GM19372 (cell line): ENCODE data around the gene WIPF2.
"Not testable (repeated sequence)": the region's sequence is repeated elsewhere in the genome, so short reads cannot be mapped to it uniquely, and the experiment has no call there.

ENCODE experiments used
- ATAC-seq: cut with Tn5 transposase; IDR thresholded peaks from one replicate; pipeline ENCODE4 v1.9.1; 2021; ENCODE audit warnings: mild to moderate bottlenecking, low read depth, moderate library complexity; ENCODE audit not compliant: unreplicated experiment

The WIPF2 gene

DNA sequence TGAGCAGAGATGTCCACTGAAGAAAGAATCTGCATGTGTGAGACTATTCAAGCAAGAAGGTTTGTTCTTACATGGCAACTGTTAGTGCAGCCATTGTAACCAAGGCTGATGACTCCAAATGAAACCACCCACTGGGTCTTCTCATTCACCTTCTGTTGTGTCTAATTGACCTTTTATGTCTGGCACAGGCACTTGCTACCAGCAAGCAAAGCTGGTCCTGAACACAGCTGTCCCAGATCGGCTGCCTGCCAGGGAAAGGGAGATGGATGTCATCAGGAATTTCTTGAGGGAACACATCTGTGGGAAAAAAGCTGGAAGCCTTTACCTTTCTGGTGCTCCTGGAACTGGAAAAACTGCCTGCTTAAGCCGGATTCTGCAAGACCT is 72.2 kb downstream of the WIPF2 start:
- no peak for ATAC-seq

DNA sequence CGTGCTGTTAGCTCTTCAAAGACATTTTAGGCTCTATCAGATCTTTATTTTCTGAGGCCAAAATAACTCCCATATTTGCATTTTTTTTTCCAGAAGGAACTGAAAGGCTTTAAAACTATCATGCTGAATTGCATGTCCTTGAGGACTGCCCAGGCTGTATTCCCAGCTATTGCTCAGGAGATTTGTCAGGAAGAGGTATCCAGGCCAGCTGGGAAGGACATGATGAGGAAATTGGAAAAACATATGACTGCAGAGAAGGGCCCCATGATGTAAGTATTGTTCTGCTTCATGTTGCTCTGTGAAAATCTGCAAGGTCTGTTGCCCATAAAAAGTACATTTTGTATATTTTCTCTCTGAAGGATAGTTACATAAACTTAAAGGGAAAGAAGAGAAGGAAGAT is 74.3 kb downstream of the WIPF2 start:
- ATAC-seq: no peak

DNA sequence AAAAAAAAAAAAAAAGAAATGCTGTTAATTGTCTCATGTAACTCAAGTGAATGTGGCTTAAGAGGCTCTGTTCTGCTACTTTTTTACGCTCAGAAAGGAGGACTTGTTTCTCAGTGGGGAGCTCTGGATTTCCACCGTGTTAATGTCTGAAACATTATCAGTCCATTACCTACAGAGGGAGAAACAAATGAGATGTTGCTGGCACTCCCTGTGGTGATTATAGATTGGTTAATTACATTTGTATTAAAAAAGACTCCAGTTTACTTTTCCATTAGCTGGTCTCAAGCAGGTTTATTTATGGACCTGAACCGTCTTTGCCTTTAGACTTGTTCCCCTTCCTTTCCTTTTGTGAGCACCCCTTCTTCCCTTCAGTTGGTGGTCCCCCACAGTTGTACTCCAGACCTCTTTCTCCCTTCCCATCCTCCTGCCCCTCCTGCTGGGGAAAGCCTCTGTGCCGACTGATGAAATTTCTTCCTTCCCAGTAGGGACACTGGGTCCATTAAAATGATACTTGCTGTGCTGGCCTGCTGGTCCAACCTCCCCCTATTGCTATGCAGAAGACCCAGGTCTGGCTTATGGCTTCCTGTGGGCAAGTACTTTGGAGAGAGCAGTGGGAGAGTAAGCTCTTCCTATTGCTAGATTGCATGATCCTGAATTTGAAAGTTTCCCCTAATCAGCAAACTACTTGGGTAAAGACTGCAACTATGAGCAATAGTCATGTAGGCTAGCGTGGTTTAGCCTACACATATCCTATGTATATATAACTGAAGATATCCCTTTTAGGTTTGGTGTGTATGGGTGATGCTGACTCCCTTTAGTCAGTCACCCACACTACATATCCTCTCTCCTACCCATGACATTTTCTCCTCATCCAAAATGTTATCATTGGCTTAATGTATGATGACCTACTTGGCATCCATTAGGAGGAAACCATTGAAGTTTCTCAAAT is 76.7 kb downstream of the WIPF2 start:
- ATAC-seq: no peak

DNA sequence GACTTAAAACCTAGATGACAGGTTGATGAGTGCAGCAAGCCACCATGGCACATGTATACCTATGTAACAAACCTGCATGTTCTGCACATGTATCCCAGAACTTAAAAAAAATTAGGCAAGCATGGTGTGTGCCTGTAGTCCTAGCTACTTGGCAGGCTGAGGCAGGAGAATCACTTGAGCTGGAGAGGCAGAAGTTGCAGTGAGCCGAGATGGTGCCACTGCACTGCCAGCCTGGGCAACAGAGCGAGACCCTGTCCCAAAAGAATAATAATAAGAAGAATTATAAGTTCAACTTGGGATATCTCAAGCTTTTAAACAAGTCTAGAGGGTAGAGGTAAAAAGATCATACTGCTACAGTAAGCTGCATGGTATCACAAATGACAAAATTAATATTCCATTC is 78.4 kb downstream of the WIPF2 start:
- ATAC-seq: no peak

DNA sequence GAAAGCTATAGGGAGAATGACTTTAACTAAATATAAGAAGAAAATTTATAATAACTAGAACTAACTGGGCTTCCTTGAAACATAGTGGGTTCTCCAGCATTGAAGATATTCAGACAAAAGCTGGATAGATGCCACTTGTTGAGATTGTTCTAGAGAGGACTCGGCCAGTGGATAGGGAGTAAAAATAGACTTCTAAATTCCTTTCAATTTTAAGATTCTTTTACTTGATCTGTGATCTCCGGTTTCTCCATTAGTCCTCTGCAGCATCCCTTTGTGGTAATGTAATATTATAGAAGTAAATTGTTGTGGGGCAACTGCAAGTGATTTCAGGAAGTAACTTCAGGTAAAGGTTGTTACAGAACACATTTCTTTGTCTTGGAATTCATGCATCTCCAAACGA is 79.6 kb downstream of the WIPF2 start:
- ATAC-seq: no peak

DNA sequence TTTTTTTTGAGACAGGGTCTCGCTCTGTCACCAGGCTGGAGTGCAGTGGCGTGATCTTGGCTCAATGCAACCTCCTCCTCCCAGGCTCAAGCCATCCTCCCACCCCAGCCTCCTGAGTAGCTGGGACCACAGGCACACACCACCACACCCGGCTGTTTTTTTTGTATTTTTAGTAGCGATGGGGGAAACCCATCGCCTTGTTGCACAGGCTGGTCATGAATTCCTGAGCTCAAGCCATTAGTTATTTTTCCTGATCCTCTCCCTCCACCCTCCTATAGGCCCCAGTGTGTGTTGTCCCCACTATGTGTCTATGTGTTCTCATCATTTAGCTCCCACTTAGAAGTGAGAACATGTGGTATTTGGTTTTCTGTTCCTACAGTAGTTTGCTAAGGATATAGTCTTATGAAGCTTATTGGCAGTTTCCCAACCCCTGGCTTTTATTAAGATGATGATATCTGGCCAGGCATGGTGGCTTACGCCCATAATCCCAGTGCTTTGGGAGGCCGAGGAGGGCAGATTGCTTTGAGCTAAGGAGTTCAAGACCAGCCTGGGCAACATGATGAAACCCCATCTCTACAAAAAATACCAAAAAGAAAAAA is 80.2 kb downstream of the WIPF2 start:
- not testable (repeated sequence) for ATAC-seq

DNA sequence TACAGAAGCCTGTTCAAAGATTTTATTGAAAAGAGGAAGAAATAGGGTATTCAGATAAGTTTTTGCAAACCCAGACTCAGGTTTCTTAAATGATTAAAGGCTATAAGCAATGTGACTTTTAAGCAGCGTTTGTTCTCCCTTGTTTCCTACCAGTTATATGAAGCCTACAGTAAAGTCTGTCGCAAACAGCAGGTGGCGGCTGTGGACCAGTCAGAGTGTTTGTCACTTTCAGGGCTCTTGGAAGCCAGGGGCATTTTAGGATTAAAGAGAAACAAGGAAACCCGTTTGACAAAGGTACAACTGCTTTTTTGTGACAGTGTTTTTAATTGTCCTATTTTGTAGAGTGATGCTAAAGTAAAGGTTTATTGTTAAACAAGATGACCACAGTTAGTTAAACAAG is 82.2 kb downstream of the WIPF2 start:
- ATAC-seq: no peak

DNA sequence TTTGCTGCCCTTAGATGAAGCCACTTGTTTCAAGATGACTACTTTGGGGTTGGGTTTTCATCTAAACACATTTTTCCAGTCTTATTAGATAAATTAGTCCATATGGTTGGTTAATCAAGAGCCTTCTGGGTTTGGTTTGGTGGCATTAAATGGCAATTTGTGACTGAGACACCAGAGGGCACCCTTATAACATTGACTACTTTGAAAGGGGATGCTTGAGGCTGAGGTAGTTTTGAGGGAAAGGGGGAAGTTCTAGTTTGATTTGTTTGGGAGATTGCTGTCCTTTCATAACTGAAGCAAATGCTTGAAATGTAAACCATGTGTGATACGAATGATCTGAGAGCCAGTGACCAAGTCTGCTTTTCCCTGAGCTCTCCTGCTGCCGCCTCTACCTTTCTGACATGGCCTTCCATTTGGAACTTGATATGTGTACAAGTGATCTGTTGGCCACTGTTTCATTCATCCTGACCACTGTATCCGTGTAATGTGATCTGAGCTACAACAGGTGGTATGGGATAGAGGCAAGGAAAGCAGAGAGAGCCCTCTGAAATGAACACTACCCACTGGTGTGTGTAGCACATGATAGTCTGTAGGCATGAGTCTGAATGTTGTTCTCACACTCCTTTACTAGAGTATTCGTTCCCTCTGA is 84.0 kb downstream of the WIPF2 start:
- no peak for ATAC-seq

DNA sequence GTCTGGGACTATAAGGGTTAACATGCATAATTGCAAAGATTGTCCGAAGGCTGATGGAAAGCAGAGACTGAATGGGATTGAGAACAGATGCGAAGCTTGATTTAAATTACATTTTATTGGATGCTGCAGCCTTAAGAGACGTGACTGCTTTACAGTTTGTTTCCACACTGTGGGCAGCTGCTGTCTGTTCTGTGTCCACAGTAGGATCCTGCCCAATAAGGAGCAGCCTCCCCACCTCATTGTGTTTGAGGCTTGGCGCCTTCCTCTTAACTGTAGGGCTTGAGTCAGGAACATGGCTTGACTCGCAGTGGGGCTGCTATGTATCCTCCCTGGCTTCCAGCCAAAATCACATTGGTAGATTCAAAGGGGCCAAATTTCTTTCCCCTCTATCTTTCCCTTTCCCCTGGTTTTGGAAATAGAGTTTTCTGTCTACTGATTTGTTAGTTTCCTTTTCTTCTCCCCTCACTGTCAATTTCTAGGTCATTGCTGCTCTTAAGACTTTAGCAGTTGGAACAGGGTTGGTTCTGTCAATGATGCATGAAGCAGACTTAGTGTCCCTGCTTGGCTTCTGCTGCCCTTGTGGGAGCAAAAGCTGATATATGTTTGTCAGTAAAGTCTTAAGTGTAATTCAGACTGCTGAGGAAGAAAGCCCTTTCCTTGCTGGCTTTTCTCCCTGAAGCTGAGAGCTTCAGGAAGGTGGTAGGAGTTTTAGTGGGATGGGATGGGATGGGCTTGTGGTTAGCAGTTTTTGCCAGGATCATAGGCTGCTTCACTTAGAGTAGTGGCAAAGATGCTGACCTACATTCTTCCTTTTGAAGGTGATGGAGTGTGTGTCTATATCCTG is 84.8 kb downstream of the WIPF2 start:
- ATAC-seq: no peak

DNA sequence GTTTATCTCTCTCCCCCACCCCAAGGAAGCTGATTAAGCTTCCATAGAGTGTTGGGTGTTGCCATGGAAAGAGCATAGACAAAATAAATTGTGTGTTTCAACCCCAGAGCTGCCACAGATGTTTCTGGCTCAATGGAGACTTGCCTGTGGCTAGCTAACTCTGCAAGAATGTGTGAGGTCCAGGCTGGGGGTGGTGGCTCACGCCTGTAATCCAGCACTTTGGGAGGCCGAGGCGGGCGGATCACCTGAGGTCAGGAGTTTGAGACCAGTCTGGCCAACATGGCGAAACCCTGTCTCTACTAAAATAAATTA is 85.4 kb downstream of the WIPF2 start:
- ATAC-seq: not testable (repeated sequence)

DNA sequence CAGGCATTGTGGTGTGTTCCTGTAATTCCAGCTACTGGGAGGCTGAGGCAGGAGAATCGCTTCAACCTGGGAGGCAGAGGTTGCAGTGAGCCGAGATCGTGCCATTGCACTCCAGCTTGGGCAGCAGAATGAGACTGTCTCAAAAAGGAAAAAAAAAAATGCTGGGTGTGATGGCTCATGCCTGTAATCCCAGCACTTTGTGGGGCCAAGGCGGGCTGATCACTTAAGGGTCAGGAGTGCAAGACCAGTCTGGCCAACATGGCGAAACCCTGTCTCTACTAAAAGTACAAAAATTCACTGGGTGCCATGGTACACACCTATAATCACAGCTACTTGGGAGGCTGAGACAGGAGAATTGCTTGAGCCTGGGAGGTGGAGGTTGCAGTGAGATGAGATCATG is 85.8 kb downstream of the WIPF2 start:
- ATAC-seq: not testable (repeated sequence)

DNA sequence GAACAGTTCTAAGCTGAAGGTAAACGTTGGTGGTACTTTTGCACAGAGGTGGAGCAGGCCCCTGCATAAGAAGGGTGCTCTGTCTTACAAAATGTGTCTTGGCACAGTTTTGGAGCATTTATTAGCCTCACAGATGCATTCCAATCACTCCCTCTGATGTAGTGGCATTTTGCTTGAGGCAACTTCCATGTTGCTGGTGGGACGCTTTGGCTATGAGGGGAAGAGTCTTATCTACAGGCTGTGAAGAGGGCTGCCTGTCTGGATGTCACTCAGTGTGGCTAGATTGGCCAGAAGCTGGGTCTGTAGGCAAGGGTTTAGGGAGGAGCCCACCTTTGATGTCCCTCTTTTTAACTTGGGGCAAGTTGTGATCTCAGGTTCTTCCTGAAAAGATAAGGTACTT is 87.3 kb downstream of the WIPF2 start:
- no peak for ATAC-seq

DNA sequence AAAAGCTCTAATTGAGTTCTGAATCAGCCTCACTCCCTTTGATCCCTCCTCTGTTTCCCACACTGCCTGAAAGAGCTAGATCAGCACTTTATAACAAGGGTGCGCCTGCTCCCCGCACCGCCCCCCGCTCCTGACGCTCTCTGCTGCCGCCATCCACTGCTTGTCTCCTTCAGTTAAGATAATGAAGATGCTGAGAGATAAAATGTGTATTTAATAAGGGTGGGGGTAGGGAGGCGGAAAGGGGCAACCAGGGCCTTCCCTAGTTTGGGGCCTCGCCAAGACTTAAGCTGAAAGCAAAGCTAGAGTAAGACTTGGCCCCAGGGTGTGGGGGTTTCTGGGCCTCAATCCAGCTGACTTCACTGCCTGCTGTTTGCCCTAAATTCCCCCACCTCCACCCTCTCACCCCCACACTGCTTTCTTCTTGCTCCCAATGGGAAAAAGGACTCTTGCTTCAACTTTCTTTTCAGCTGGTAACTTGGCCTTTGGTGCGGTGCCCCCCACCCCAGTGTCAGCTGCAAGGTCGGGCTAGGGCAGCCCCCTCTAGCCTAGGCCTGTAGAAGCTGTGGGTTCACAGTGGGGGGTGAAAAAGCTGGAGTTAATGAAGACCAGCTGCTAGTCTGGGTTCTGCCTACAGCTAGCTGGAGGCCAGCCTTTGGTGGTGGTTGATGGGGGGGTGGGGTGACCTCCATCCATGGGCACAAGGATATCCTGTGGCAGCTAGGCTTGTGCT is 88.1 kb downstream of the WIPF2 start:
- no peak for ATAC-seq

DNA sequence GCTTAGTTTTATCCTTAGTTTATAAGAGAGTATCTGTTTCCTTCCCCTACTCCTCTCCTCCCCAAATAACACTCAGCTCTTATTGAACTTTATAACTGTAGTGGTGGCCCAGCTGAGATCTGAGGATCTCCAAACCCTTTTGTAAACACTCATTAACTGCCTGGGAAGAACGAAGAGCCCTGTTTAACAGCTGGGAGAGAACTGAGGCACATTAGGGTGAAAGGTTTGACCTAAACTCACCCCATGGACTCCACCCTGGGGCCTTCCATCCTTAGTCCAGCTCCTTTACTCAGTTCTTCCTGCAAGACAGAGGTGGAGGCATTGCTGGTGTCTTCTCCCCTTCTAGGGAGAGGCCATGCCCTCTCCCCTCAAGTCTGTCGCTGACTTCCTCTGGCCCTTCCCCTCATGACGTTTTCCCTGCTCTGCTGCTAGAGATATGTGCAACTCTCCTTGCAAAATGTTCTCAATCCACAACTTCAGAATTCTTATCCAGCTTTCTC is 88.7 kb downstream of the WIPF2 start:
- ATAC-seq: no peak

DNA sequence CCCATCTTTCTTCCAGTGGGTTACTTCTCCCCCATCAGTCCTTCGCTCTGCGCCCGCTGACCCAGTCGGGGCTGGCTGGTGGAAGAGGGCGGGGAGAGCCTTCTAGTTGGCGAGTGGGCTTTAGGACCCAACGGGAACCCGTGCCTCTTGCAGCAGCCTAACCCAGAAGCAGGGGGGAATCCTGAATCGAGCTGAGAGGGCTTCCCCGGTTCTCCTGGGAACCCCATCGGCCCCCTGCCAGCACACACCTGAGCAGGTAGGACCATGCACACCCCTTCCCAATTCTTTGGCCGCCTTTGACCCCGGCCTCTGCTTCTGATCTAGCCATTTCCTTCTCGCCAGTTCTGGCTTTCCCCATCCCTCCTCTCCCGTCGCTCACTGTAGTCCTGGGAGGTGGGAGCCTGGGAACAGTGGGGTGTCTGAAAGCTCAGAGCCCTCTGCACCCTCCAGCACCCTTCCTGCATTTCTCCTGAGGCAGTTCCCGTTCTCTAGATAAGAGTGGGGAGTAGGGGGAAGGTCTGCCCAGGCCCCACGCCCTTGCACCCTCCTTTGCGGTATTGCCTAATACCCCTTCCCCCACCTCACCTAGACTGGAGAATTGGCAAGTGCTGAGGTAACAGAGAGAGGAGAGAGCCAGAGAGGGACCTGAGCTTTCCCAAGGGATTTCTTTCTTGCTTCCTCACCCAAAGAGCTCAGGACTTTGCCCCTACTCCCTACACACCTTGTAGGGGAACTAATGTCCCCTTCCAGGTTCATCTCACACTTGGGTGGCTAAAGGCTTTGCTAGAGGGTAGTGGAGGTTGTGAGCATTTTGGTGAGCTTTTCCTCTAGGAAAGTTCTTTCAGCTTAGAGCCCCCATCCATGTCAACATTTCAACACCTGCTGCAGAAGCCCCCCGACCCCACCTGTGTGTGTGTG is 90.2 kb downstream of the WIPF2 start, which contains the start of gene RARA:
Gene RARA, plus strand, starts transcription at position 150 of the 918 bp plus-strand sequence. CDS start 22,039 bp downstream, outside the sequence.
- no peak for ATAC-seq

DNA sequence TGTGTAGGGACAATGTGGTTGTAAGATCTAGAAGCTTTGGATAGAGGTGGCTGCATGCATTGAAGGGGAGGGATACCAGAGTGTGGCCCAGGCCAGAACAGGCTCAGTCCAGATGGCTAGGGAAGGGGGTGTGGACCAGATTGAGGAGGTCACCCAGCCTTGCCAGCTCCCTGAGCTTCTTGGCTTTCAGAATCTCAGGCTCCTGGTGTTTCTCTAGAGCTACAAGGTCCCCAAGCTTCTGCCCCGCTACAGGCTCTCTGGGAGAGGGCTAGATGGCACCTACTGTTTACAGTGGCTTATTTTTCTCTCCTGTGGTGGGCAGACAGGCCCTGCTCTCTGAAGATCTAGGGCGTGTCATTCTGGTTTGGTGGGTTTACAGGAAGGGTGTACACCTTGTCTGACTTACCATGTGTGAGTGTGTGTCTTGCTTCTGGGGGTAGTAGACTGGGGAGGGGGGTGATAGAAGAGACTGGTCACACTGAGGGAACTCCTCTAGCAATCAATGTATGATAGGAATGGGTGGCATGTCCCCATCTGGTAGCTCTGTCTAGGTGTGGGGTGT is 90.9 kb downstream of the WIPF2 start:
- ATAC-seq: no peak

DNA sequence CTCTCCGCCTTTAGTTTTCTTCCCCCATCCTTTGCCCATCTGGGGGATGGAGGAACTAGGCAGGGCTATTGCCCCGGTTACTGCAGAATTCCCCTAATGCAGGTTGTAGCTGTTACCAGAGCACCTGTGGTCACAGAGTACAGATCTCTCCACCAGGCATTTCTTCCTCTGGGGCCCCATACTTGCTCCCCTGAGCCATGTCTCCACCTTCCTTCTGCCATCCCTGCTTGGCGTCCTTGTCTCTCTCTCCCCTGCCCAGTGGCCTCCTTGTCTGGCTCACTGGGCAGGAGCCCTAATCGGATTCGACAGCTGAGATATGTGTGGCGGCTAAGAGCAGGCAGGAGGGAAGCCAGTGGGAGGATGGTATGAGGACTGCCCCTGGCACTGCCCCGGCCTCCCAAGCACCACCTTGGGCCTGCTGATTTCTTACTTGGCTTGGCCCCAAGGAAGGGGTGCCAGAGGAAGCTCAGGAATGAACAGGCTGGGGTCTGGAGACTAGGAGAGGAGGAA is 91.8 kb downstream of the WIPF2 start:
- ATAC-seq: no peak

DNA sequence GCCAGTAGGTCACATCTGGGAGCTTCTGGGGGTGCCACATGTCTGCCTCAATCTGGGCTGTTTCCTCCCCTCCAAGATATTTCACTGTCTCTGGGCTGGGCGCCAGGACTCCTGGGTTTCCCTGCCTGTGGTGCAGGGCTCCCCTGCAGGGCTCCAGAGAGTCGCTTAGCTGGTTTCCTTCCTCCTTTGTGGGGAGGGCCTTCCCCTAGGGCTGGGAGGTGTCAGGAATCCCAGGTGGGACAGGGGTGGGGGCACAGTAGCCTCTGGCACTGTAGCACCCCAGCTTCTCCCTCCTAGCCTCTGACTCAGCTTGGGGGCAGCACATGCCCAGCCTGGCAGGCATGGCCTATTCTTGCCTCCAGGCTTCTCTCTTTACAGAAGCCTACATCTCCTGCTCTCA is 92.5 kb downstream of the WIPF2 start:
- no peak for ATAC-seq
